Stimulated activated CD8-positive, alpha-beta memory T cell treated with anti-CD3 and anti-CD28 coated beads, Interleukin-4, amount 100 ng/mL, for 48 hours (primary cell): ENCODE measurements around the gene MAPK8IP2.
"Not testable (repeated sequence)": the region's sequence is repeated elsewhere in the genome, so short reads cannot be mapped to it uniquely, and the experiment has no call there.

Experiments used
- DNase-seq: peaks from one replicate; pipeline ENCODE4 v3.0.0-alpha.2; 2020

The MAPK8IP2 gene

GRCh38 chr22:50613291-50613981 is 12.8 kb downstream of the MAPK8IP2 start:
- DNase-seq: no peak

- not testable (repeated sequence) for DNase-seq
These were observed 13.7 kb downstream of the MAPK8IP2 start for GRCh38 chr22:50614296-50614695.

GRCh38 chr22:50620593-50621355 is 20.2 kb downstream of the MAPK8IP2 start:
- DNase-seq: peak; percentile 91

- peak; percentile 71 for DNase-seq
These were observed 20.8 kb downstream of the MAPK8IP2 start for GRCh38 chr22:50621356-50621880.

- DNase-seq: peak; percentile 56
These were observed 21.5 kb downstream of the MAPK8IP2 start for GRCh38 chr22:50621948-50622722.

- no peak for DNase-seq
These were observed 22.2 kb downstream of the MAPK8IP2 start for GRCh38 chr22:50622723-50623327.

GRCh38 chr22:50624347-50625130 is 23.9 kb downstream of the MAPK8IP2 start:
- no peak for DNase-seq

- no peak for DNase-seq
These were observed 24.6 kb downstream of the MAPK8IP2 start for GRCh38 chr22:50625131-50625567.

- no peak for DNase-seq
These were observed 25.1 kb downstream of the MAPK8IP2 start for GRCh38 chr22:50625568-50626313.

GRCh38 chr22:50626314-50626849 is 25.8 kb downstream of the MAPK8IP2 start:
- no peak for DNase-seq

GRCh38 chr22:50626850-50627641 is 26.5 kb downstream of the MAPK8IP2 start:
- DNase-seq: no peak

- DNase-seq: peak; percentile 80
These were observed 27.3 kb downstream of the MAPK8IP2 start, which contains the start of gene ARSA for GRCh38 chr22:50627642-50628542. ARSA (minus strand) TSS chr22:50628152; CDS start chr22:50627779, 373 bp downstream.

- no peak for DNase-seq
These were observed 28.0 kb downstream of the MAPK8IP2 start for GRCh38 chr22:50628543-50629134.

GRCh38 chr22:50630376-50630775 is 29.8 kb downstream of the MAPK8IP2 start:
- no peak for DNase-seq

- no peak for DNase-seq
These were observed 32.5 kb downstream of the MAPK8IP2 start for GRCh38 chr22:50633086-50633485.

- DNase-seq: no peak
These were observed 33.2 kb downstream of the MAPK8IP2 start for GRCh38 chr22:50633771-50634170.

GRCh38 chr22:50635591-50635990 is 35.0 kb downstream of the MAPK8IP2 start:
- DNase-seq: no peak

- DNase-seq: not testable (repeated sequence)
These were observed 39.7 kb downstream of the MAPK8IP2 start for GRCh38 chr22:50640296-50640695.
